ENCODE data around the gene ADAP1.

The ADAP1 gene

DNA sequence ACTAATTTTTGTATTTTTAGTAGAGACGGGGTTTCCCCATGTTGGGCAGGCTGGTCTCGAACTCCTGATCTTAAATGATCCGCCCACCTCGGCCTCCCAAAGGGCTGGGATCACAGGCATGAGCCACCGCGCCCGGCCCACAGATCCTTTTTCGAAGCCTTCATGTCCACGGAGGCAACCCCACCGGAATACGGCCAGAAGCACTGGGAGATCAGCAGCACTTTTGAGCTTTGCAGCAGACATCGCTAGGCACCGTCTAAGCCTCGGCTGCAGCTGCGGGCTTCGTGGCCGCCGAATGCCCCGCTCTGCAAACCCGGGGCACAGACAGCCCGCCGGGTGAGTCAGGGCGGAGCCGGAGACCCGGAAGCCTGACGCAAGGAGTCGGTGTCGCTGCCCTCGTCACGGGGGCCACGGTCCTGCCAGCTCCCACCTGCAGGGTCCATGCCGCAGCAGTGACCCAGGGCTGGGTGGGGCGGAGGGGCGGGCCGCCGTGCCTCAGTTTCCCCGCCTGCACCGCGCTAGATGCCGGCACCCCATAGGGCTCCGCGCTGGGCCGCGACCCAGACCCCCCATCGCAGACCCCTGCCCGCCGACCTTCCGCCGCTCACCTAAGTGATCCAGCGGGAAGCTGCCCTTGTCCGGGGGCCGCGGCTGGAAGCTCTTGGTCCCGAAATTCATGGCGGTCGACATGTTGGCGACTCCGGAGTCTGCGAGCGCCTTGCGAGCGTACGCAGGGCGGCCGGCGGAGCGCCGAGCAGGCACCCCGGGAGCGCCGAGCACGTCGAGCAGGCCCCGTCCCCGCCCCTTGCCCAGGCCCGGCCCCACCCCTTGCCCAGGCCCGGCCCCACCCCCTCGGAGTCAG, 20.6 kb upstream of the ADAP1 start, which contains the start of gene COX19:
COX19 (minus strand) TSS at position 730 of the 862 bp plus-strand sequence; CDS start at position 690, 40 bp downstream.
- peaks cover 22% of the 10 kb centered on the region for H3K36me3 Mint-ChIP-seq
- CTCF ChIA-PET: interaction anchor here (0.6 to 7.8 kb wide), 6 partner anchors 18 to 196 kb away, joined by 3 to 51 read pairs (median 4); no protein-coding TSS in a partner anchor
- H3K27ac Mint-ChIP-seq: peak within 1 kb of the TSS; percentile 93
- peaks cover 30% of the 10 kb centered on the region for H3K4me1 Mint-ChIP-seq
- peak within 1 kb of the TSS; percentile 90 for H3K4me3 Mint-ChIP-seq
- DNase-seq: peak; percentile 90
- H3K27me3 Mint-ChIP-seq: peaks cover 6% of the 10 kb centered on the region
- H3K9me3 Mint-ChIP-seq: no peaks in the 10 kb centered on the region

DNA sequence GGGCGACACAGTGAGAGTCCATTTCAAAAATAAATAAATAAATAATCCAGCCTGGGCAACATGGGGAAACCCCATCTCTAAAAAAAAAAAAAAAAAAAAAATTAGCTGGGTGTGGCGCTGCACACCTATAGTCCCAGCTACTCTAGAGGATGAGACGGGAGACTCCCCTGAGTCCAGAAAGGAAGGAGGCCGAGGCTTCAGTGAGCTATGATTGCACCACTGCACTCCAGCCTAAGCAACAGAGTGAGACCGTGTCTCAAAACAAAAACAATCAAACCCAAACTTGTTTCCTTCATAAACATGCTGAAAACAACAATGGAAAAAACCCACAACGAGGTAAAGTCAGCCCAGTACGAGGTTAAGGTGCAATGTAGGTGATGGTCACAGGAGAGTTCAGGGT, 19.7 kb upstream of the ADAP1 start:
- Mint-ChIP-seq H3K27me3 (no peaks in the 10 kb centered on the region), H3K9me3 (no peaks in the 10 kb centered on the region), H3K4me3 (peak overlapping the region; percentile 90), H3K4me1 (peaks cover 30% of the 10 kb centered on the region), H3K27ac (peak overlapping the region; percentile 93), H3K36me3 (peaks cover 25% of the 10 kb centered on the region)
- CTCF ChIA-PET: interaction anchor here (1.1 to 7.8 kb wide), 5 partner anchors 15 to 92 kb away, joined by 3 to 51 read pairs (median 5); no protein-coding TSS in a partner anchor
- no peak for DNase-seq

DNA sequence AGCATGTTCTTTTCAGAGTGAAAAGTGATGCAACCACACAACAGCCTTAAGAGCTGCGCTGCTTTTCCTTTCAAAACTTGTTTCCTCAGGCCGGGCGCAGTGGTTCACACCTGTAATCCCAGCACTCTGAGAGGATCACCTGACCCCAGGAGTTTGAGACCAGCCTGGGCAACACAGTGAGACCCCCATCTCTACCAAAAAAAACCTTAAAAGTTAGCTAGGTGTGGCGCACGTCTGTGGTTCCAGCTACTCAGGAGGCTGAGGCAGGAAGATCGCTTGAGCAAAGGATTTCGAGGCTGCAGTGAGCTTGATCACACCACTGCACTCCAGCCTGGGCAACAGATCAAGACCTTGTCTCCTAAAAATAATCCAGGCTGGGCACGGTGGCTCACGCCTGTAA, 18.8 kb upstream of the ADAP1 start:
- no peaks in the 10 kb centered on the region for H3K27me3 Mint-ChIP-seq
- peak overlapping the region; percentile 53 for H3K4me3 Mint-ChIP-seq
- no peak for DNase-seq
- H3K36me3 Mint-ChIP-seq: peaks cover 25% of the 10 kb centered on the region
- no peaks in the 10 kb centered on the region for H3K9me3 Mint-ChIP-seq
- CTCF ChIA-PET: interaction anchor here (0.6 to 7.8 kb wide), 4 partner anchors 16 to 597 kb away, joined by 3 to 51 read pairs (median 3); no protein-coding TSS in a partner anchor
- peaks cover 30% of the 10 kb centered on the region for H3K4me1 Mint-ChIP-seq
- peak overlapping the region; percentile 62 for H3K27ac Mint-ChIP-seq

DNA sequence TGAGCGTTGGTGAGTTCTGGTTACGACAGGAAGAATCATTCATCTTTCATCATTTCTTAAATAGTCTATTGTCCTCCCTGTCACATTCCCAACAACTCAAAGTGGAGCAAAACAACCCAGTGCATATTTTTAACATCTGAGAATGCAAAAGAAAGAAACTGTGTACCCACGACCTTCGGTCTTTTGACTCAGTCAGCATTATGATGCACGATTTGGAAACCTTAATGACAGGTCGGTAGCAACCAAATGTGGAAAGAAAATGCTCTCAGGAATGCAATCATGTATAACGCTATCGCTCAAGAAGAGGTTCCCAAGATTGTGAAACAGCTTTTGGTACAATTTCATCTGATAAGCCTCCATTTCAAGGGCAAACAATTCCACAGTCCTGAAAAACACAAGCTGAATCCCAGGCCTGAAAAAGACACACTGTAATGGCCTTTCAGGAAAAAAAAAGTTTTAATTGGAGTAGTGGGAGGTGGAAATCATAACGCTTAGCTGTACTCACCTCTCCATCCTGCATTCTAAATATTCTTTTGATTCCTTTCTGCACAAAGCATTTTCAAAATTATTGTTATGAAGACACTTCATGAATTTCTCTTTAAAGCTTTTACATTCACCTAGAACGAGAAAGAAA, 18.3 kb upstream of the ADAP1 start:
- H3K4me1 Mint-ChIP-seq: peaks cover 30% of the 10 kb centered on the region
- H3K4me3 Mint-ChIP-seq: peak overlapping the region; percentile 53
- no peak overlapping the region for H3K27ac Mint-ChIP-seq
- CTCF ChIA-PET: interaction anchor here (1.2 to 7.8 kb wide), 2 partner anchors 20 to 65 kb away, joined by 3 to 51 read pairs; no protein-coding TSS in a partner anchor
- no peaks in the 10 kb centered on the region for H3K27me3 Mint-ChIP-seq
- DNase-seq: no peak
- no peaks in the 10 kb centered on the region for H3K9me3 Mint-ChIP-seq
- peaks cover 28% of the 10 kb centered on the region for H3K36me3 Mint-ChIP-seq

DNA sequence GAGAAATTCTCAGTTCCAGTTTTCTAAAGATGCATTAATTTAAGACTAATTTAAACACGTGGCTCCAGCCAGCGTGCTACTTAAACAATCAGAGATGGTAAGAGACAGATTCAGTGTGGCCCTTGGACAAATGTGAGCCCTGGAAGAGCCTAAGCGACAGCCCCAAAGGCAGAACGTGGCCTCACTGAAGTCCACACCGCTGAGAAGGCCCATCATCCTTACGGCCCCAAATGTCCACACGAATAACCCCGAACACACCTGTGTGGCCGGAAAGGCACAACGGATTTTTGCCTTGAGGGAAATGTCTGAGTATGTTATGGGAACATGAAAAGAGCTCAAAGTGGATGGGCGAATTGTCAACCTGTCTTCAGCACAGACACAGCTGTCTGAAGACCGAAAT, 17.6 kb upstream of the ADAP1 start:
- H3K4me1 Mint-ChIP-seq: peaks cover 30% of the 10 kb centered on the region
- H3K27ac Mint-ChIP-seq: no peak overlapping the region
- H3K27me3 Mint-ChIP-seq: no peaks in the 10 kb centered on the region
- H3K36me3 Mint-ChIP-seq: peaks cover 34% of the 10 kb centered on the region
- H3K4me3 Mint-ChIP-seq: no peak overlapping the region
- DNase-seq: no peak
- H3K9me3 Mint-ChIP-seq: no peaks in the 10 kb centered on the region
- CTCF ChIA-PET: interaction anchor here (7.8 kb wide), 1 partner anchor 21 kb away, joined by 51 read pairs; no protein-coding TSS in a partner anchor

DNA sequence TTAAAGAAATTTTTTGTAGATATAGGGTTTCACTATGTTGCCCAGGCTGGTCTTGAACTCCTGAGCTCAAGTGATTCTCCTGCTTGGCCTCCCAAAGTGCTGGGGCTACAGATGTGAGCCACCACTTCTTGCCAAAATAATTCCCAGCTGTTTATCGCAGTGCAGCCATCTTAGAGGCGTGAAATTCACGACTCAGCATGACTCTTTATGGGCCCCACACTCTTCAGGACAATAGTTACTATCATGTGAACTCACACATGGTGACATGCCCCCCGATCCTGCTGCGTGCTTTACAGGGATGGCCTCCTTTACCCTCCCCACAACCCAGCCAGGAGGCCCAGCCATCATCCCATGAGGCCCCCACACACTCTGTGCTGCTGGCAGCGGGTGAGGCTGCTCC, 16.3 kb upstream of the ADAP1 start:
- no peak overlapping the region for H3K27ac Mint-ChIP-seq
- H3K36me3 Mint-ChIP-seq: peaks cover 40% of the 10 kb centered on the region
- H3K27me3 Mint-ChIP-seq: no peaks in the 10 kb centered on the region
- H3K4me3 Mint-ChIP-seq: no peak overlapping the region
- peaks cover 38% of the 10 kb centered on the region for H3K4me1 Mint-ChIP-seq
- DNase-seq: no peak
- CTCF ChIA-PET: interaction anchor here (1.0 kb wide), 1 partner anchor 22 kb away, joined by 4 read pairs; no protein-coding TSS in a partner anchor
- H3K9me3 Mint-ChIP-seq: no peaks in the 10 kb centered on the region

DNA sequence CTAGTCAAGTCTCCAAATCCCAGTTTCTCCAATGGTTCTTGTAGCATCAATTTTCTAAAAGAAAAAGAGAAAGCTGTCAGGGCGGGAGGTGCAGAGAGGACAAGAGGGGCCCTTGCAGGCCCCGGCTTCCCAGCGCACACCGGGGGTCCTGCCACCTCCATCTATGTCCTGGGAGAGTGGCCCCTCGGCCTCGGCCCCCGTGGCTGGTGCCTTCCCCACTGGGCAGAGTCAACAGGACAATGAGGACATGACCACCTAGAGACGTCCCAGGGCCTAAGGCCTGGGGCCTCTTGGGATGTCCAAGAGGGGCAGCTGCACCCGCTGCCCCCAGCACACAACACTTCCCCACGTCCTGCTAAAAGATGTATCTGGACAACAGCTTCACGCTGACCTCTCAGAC, 14.9 kb upstream of the ADAP1 start:
- Mint-ChIP-seq H3K36me3 (peaks cover 40% of the 10 kb centered on the region), H3K9me3 (no peaks in the 10 kb centered on the region), H3K27ac (no peak overlapping the region), H3K4me1 (peaks cover 42% of the 10 kb centered on the region), H3K27me3 (peaks cover 8% of the 10 kb centered on the region), H3K4me3 (no peak overlapping the region)
- CTCF ChIA-PET: no interaction called here
- no peak for DNase-seq

DNA sequence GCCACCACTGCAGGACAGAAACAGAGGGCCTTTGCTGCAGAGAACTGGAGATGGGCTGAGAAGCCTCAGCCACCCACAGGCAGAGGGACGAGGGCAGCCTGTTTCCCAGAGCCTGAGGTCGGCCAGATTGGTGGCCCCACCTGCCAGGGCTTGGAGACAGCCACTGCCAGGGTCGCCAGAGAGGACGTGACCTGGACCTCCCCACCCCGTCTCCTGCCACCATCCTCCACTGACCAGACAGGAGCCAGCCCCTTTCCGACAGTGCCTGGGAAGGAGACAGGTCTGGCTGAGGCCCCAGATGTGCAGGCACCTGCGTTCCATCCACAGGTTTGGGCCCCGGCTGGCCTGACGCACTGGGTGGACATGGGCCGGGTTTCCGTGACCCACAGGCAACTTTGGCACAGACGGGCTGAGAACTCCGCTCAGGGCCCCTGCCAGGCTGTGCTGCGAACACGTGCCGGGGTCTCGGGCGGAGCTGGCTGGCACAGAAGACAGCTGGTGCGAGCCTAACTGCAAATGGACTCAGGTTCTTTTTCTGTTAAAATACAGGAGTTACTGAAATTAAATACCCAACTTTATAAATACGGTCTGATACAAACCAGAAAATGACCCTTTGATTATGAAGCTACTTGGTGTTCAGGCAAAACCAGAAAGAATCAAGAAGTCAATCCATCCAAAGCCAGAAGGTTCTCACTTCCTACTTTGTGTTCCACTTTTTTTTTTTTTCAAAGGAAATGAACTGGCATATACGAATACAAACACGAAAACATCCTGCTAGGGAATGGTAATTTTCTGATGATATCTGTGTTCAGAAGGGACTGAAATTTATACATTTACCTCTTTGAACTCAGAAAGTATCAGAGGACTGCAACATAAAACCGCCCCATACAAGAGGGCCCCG, 14.0 kb upstream of the ADAP1 start:
- Mint-ChIP-seq H3K36me3 (peaks cover 40% of the 10 kb centered on the region), H3K9me3 (no peaks in the 10 kb centered on the region), H3K27me3 (peaks cover 16% of the 10 kb centered on the region), H3K27ac (no peak overlapping the region), H3K4me3 (no peak overlapping the region), H3K4me1 (peaks cover 43% of the 10 kb centered on the region)
- no peak for DNase-seq
- CTCF ChIA-PET: interaction anchor here (0.7 kb wide), 1 partner anchor 43 kb away, joined by 3 read pairs; no protein-coding TSS in a partner anchor

DNA sequence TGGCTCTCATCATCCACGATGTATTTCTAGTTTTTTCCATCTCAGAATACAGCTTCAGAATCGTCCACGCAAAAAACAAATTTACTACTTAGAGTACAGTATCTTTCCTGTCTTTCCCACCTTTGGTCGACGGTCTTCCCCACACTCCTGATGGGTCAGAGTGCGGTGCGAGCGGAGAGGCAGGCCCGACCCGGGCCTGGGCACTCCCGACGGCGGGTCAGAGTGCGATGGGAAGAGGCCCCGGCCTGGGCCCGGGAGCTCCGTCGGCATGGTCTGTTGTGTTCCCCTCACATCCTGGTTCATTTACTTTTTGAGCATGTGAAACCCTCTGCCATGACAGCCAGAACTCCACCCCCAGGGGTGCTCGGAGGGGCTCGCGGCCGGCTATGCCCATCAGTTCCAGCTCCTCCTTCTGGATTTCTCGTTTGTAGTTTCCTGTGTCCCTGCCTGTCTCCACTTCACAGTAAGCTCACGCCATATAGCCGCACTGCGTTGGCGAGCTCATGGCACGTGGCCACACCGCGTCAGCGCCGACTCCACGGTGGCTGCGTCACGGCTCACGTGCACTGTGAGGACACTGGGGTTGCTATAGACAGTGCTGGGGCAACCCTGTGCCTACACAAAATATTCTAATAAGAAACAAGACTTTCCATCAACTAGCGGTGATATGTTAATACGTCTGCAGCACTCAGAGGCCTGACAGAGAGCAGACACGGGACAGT, 13.0 kb upstream of the ADAP1 start:
- no peak for DNase-seq
- CTCF ChIA-PET: interaction anchor here (0.6 to 1.0 kb wide), 2 partner anchors 26 to 98 kb away, joined by 3 read pairs; no protein-coding TSS in a partner anchor
- Mint-ChIP-seq H3K27me3 (peaks cover 26% of the 10 kb centered on the region), H3K9me3 (no peaks in the 10 kb centered on the region), H3K27ac (no peak overlapping the region), H3K36me3 (peaks cover 34% of the 10 kb centered on the region), H3K4me3 (no peak overlapping the region), H3K4me1 (peaks cover 38% of the 10 kb centered on the region)

DNA sequence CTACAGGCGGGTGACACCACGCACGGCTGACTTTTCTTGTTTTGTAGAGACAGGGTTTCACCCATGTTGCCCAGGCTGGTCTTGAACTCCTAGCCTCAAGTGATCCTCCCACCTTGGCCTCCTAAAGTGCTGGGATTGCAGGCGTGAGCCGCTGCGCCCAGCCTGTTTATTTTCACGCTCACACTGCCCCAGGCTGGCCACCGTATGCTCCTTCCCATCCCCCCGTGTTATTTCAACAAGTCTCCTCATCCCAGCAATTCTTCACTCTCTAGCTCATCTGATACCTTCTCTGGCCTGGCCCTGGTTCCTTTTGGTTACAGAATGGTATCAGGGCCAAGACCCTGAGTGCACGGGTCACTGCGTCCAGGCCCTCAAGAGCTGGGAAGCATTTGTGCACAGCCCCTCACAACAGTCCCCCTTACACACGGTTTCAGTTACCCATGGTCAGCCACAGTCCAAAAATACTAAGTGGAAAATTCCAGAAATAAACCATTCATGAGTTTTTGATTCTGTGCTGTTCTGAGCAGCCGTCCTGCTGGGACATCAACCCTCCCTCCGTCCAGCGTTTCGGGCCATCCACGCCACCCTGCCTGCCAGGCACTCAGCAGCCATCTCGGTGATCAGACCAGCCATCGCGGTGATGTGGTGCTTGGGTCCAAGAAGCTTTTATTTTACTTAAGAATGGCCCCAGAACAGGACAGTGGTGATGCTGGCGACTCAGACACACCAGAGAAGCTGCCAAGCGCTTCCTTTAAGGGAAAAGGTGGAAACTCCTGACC, 12.0 kb upstream of the ADAP1 start:
- peaks cover 28% of the 10 kb centered on the region for H3K27me3 Mint-ChIP-seq
- peaks cover 30% of the 10 kb centered on the region for H3K4me1 Mint-ChIP-seq
- peaks cover 27% of the 10 kb centered on the region for H3K36me3 Mint-ChIP-seq
- H3K4me3 Mint-ChIP-seq: no peak overlapping the region
- no peak overlapping the region for H3K27ac Mint-ChIP-seq
- CTCF ChIA-PET: interaction anchor here (1.0 to 1.1 kb wide), 2 partner anchors 56 to 99 kb away, joined by 3 read pairs; no protein-coding TSS in a partner anchor
- no peak for DNase-seq
- H3K9me3 Mint-ChIP-seq: no peaks in the 10 kb centered on the region

DNA sequence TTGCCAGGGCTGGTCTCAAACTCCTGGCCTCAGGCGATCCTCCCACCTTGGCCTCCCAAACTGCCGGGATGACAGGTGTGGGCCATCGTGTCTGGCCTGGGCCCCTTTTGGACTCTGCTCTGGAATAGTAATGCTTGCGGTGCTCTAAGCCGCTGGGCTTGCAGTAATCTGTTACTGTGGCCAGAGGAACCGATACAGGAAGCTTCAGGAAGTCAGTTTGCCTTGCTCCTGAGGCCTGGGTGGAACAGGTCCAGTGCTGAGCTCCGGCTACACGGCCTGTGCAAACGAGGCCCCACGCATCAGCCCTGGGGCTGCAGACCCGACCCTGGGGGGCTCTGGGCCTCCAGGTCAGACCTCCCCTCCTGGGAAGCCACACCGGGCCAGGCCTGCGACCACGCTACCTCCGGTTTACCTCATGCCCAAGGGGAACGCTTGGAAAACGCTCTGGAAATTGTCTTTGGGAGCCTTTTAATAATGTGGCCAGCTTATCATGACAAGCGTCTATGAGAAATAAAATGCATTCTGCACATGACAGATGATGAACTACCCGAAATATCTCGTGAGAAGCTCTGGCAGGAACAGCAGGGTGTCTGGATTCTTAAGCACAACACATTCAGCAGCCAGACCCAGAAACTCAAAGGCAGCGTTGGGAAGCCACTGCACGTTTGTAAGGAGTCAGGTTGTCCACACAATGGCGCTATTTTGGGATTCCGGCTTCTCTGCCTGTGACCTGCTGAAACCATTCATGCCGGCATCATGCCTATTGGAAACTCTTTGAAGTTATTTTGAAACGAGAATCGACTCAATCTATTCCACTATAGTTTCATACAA, 10.1 kb upstream of the ADAP1 start:
- Mint-ChIP-seq H3K27ac (no peak overlapping the region), H3K27me3 (peaks cover 37% of the 10 kb centered on the region), H3K9me3 (no peaks in the 10 kb centered on the region), H3K36me3 (peaks cover 16% of the 10 kb centered on the region), H3K4me3 (no peak overlapping the region), H3K4me1 (peaks cover 25% of the 10 kb centered on the region)
- DNase-seq: no peak
- CTCF ChIA-PET: no interaction called here

Measured in activated naive CD4-positive, alpha-beta T cell treated with anti-CD3 and anti-CD28 coated beads, Interleukin-2, amount 10 ng/mL, durations not matched to agents 7 days and 5 days (primary cell).